Right atrium auricular region (tissue), 2 donors: Measurements from ENCODE around the gene SOX6. TPM values are rescaled to one million over a fixed set of nuclear protein-coding genes. Genes with fewer than 3 reads are reported as not detected.

Experiments used
- DNase-seq: peaks from one replicate; pipeline ENCODE4 v3.0.0-alpha.2; 2019; ENCODE audit warnings: low spot score
- H3K27ac ChIP-seq, 2 donors: fragments of 200-600 bp; sonication (generic); 1 replicate in 1 of 2; 2 replicates in 1 of 2; pipeline ENCODE4 v1.5.1; 2016 to 2019
- H3K27me3 ChIP-seq, 2 donors: fragments of 200-600 bp; sonication (generic); one replicate each; pipeline versions ENCODE4 v1.5.1 to v1.6.0; 2017 to 2019
- H3K36me3 ChIP-seq: fragments of 200-600 bp; sonication (generic); one replicate; pipeline ENCODE4 v1.5.1; 2016
- H3K4me1 ChIP-seq, 2 donors: fragments of 200-600 bp; sonication (generic); one replicate each; pipeline versions ENCODE4 v1.5.1 to v1.6.0; 2017 to 2019
- H3K4me3 ChIP-seq, 2 donors: fragments of 200-600 bp; sonication (generic); 1 replicate in 1 of 2; 2 replicates in 1 of 2; pipeline ENCODE4 v1.5.1; 2017 to 2019; ENCODE audit warnings: mild to moderate bottlenecking in 1 of 2, moderate library complexity in 1 of 2
- H3K9me3 ChIP-seq, 2 donors: fragments of 200-600 bp; sonication (generic); one replicate each; pipeline ENCODE4 v1.5.1; 2019
- CTCF ChIP-seq, 2 donors: fragments of 200-600 bp; sonication (generic); IDR thresholded peaks; one replicate each; pipeline ENCODE4 v1.5.1; 2019; ENCODE audit warnings: antibody characterized with exemption in 2 of 2
- total RNA-seq, 2 donors: library from RNA; depleted of rRNA; stranded (reverse); fragments of >200 nt; gene quantifications; one replicate each; pipeline ENCODE4 v1.1.0, GENCODE V29; 2016

The SOX6 gene
- total RNA-seq, 2 donors from 2014 or later = 13.5 to 14.3 TPM

- H3K36me3 ChIP-seq = no peaks in the 10 kb centered on the region
- no peak for TF ChIP-seq CTCF (IDR thresholded peaks at IDR 0.05)
- H3K9me3 ChIP-seq = no peaks in the 10 kb centered on the region
- H3K4me3 ChIP-seq = no peak overlapping the region
- H3K27me3 ChIP-seq = no peaks in the 10 kb centered on the region
- peaks cover 0 to 14% of the 10 kb centered on the region in 2 donors for H3K4me1 ChIP-seq
- peak; percentile 72 for DNase-seq
- H3K27ac ChIP-seq = peak overlapping the region in 1 of 2 donors; percentile 68
Observed at GRCh38 chr11:16226245-16226644, 130.1 kb downstream of the SOX6 start.

GRCh38 chr11:16225623-16226022 is 130.7 kb downstream of the SOX6 start:
- Histone ChIP-seq H3K36me3 (no peaks in the 10 kb centered on the region), H3K27me3 (no peaks in the 10 kb centered on the region), H3K27ac (peak overlapping the region in 1 of 2 donors; percentile 34), H3K4me1 (peaks cover 0 to 14% of the 10 kb centered on the region in 2 donors), H3K9me3 (no peaks in the 10 kb centered on the region), H3K4me3 (no peak overlapping the region)
- no peak for TF ChIP-seq CTCF (IDR thresholded peaks at IDR 0.05)
- no peak for DNase-seq

- H3K27ac ChIP-seq = no peak overlapping the region
- H3K9me3 ChIP-seq = no peaks in the 10 kb centered on the region
- no peaks in the 10 kb centered on the region for H3K27me3 ChIP-seq
- peaks cover 0 to 14% of the 10 kb centered on the region in 2 donors for H3K4me1 ChIP-seq
- no peak for DNase-seq
- TF ChIP-seq CTCF (IDR thresholded peaks at IDR 0.05) = no peak
- H3K36me3 ChIP-seq = no peaks in the 10 kb centered on the region
- no peak overlapping the region for H3K4me3 ChIP-seq
Observed at GRCh38 chr11:16223558-16223957, 132.8 kb downstream of the SOX6 start.

GRCh38 chr11:16217631-16218030 is 138.7 kb downstream of the SOX6 start:
- no peak overlapping the region for H3K27ac ChIP-seq
- no peak overlapping the region for H3K4me3 ChIP-seq
- no peaks in the 10 kb centered on the region for H3K9me3 ChIP-seq
- H3K4me1 ChIP-seq = no peaks in the 10 kb centered on the region
- H3K36me3 ChIP-seq = no peaks in the 10 kb centered on the region
- H3K27me3 ChIP-seq = no peaks in the 10 kb centered on the region
- TF ChIP-seq CTCF (IDR thresholded peaks at IDR 0.05) = no peak
- no peak for DNase-seq

GRCh38 chr11:16216831-16217230 is 139.5 kb downstream of the SOX6 start:
- H3K4me3 ChIP-seq = no peak overlapping the region
- no peak for DNase-seq
- no peaks in the 10 kb centered on the region for H3K27me3 ChIP-seq
- H3K9me3 ChIP-seq = no peaks in the 10 kb centered on the region
- H3K27ac ChIP-seq = no peak overlapping the region
- H3K36me3 ChIP-seq = no peaks in the 10 kb centered on the region
- no peaks in the 10 kb centered on the region for H3K4me1 ChIP-seq
- no peak for TF ChIP-seq CTCF (IDR thresholded peaks at IDR 0.05)

- Histone ChIP-seq H3K9me3 (no peaks in the 10 kb centered on the region), H3K27me3 (no peaks in the 10 kb centered on the region), H3K27ac (no peak overlapping the region), H3K4me1 (no peaks in the 10 kb centered on the region), H3K4me3 (no peak overlapping the region), H3K36me3 (no peaks in the 10 kb centered on the region)
- no peak for DNase-seq
- no peak for TF ChIP-seq CTCF (IDR thresholded peaks at IDR 0.05)
Observed at GRCh38 chr11:16215352-16215751, 141.0 kb downstream of the SOX6 start.
